Activated CD8-positive, alpha-beta memory T cell treated with anti-CD3 and anti-CD28 coated beads, Interleukin-2, amount 10 ng/mL, durations not matched to agents 7 days and 5 days (primary cell): ENCODE results near the gene CCDC201. TPM values are rescaled to one million over a fixed set of nuclear protein-coding genes. Genes with fewer than 3 reads are reported as not detected.
"Not testable (repeated sequence)": the region's sequence is repeated elsewhere in the genome, so short reads cannot be mapped to it uniquely, and the experiment has no call there.

Experiments
- ATAC-seq: fragments of 150-1000 bp; cut with Tn5 transposase; one replicate; pipeline ENCODE4 v1.10.0; 2021; ENCODE audit warnings: moderate library complexity
- CTCF ChIA-PET: fragments of 350-600 bp; sonication (Branson Sonifier 250); formaldehyde crosslinking; loops from one replicate; lab custom pipeline; 2021; ENCODE audit warnings: antibody characterized with exemption; lab: Charles Lee
- DNase-seq: peaks from one replicate; pipeline ENCODE4 v3.0.0-alpha.2; 2020
- H3K27ac Mint-ChIP-seq: one replicate; pipeline ENCODE4 v1.8.0; 2021; ENCODE audit warnings: mild to moderate bottlenecking, mixed read lengths
- H3K27me3 Mint-ChIP-seq: one replicate; pipeline ENCODE4 v1.8.0; 2021; ENCODE audit warnings: mixed read lengths
- H3K36me3 Mint-ChIP-seq: one replicate; pipeline ENCODE4 v1.8.0; 2021; ENCODE audit warnings: mild to moderate bottlenecking, mixed read lengths
- H3K4me1 Mint-ChIP-seq: one replicate; pipeline ENCODE4 v1.8.0; 2021; ENCODE audit warnings: mixed read lengths
- H3K4me3 Mint-ChIP-seq: one replicate; pipeline ENCODE4 v1.8.0; 2021; ENCODE audit warnings: mild to moderate bottlenecking, moderate library complexity, mixed read lengths
- H3K9me3 Mint-ChIP-seq: one replicate; pipeline ENCODE4 v1.8.0; 2022; ENCODE audit warnings: low read depth, mixed read lengths
- total RNA-seq, 2 experiments: library from RNA; stranded (reverse); gene quantifications; one replicate each; pipeline ENCODE4 v1.2.3, GENCODE V29; 2021

CCDC201 gene
- total RNA-seq, 2 experiments from 2014 or later: not detected

DNA sequence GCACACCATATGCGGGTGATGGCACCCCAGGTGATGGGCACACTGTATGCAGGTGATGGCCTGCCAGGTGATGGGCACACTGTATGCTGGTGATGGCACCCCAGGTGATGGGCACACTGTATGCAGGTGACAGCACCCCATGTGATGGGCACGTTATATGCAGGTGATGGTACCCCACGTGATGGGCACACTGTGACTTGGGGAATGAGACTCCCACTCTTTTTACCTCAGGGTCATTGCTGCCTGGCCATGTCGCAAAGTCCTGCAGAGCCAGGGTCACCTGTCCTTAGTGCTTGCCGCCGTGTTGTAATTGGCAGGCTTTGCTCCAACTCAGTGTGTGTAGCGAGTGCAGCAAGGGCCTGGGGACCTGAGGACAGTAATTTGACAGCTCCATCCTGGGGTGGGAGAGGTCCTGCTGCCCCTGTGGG lies 7.6 kb upstream of the CCDC201 start:
- peaks cover under 1% of the 10 kb centered on the region for H3K27me3 Mint-ChIP-seq
- H3K9me3 Mint-ChIP-seq: no peaks in the 10 kb centered on the region
- no peak for DNase-seq
- CTCF ChIA-PET: no interaction called here
- no peak overlapping the region for H3K27ac Mint-ChIP-seq
- no peaks in the 10 kb centered on the region for H3K4me1 Mint-ChIP-seq
- no peak for ATAC-seq
- H3K36me3 Mint-ChIP-seq: no peaks in the 10 kb centered on the region
- H3K4me3 Mint-ChIP-seq: no peak overlapping the region

- CTCF ChIA-PET: no interaction called here
- H3K4me3 Mint-ChIP-seq: no peak overlapping the region
- no peak overlapping the region for H3K27ac Mint-ChIP-seq
- DNase-seq (no peak), ATAC-seq (no peak)
- no peaks in the 10 kb centered on the region for H3K9me3 Mint-ChIP-seq
- no peaks in the 10 kb centered on the region for H3K27me3 Mint-ChIP-seq
- no peaks in the 10 kb centered on the region for H3K36me3 Mint-ChIP-seq
- no peaks in the 10 kb centered on the region for H3K4me1 Mint-ChIP-seq
Measured at GRCh38 chr7:45878457-45879144, 5.7 kb upstream of the CCDC201 start.

GRCh38 chr7:45876519-45876918 lies 3.6 kb upstream of the CCDC201 start:
- Mint-ChIP-seq H3K27ac (no peak overlapping the region), H3K4me3 (no peak overlapping the region), H3K9me3 (no peaks in the 10 kb centered on the region), H3K4me1 (no peaks in the 10 kb centered on the region), H3K36me3 (no peaks in the 10 kb centered on the region), H3K27me3 (no peaks in the 10 kb centered on the region)
- DNase-seq (no peak), ATAC-seq (no peak)
- CTCF ChIA-PET: no interaction called here

- CTCF ChIA-PET: no interaction called here
- DNase-seq (no peak), ATAC-seq (no peak)
- H3K4me3 Mint-ChIP-seq: no peak overlapping the region
- H3K9me3 Mint-ChIP-seq: no peaks in the 10 kb centered on the region
- peaks cover 7% of the 10 kb centered on the region for H3K27me3 Mint-ChIP-seq
- no peak overlapping the region for H3K27ac Mint-ChIP-seq
- no peaks in the 10 kb centered on the region for H3K36me3 Mint-ChIP-seq
- no peaks in the 10 kb centered on the region for H3K4me1 Mint-ChIP-seq
Measured at GRCh38 chr7:45874408-45875131, 1.7 kb upstream of the CCDC201 start.

DNA sequence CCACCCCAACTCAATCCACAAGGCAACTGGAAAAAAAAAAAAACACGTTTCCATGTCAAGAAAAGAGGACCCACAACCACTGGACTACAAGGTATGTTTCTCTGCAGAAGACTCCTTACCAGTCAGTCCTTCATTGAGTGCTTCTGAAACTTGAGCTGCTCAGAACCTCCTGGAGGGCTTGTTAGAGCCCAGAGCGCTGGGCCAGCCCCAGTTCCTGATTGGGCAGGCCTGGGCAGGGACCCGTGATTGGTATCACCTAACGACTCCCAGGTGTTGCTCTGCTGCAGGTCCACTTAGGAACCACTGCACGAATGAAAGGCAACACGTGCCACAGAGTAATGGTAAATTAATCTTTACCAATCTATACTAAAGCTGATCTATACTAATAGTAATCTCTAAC lies 473 bp upstream of the CCDC201 start:
- Mint-ChIP-seq H3K36me3 (no peaks in the 10 kb centered on the region), H3K9me3 (no peaks in the 10 kb centered on the region), H3K4me1 (no peaks in the 10 kb centered on the region)

DNA sequence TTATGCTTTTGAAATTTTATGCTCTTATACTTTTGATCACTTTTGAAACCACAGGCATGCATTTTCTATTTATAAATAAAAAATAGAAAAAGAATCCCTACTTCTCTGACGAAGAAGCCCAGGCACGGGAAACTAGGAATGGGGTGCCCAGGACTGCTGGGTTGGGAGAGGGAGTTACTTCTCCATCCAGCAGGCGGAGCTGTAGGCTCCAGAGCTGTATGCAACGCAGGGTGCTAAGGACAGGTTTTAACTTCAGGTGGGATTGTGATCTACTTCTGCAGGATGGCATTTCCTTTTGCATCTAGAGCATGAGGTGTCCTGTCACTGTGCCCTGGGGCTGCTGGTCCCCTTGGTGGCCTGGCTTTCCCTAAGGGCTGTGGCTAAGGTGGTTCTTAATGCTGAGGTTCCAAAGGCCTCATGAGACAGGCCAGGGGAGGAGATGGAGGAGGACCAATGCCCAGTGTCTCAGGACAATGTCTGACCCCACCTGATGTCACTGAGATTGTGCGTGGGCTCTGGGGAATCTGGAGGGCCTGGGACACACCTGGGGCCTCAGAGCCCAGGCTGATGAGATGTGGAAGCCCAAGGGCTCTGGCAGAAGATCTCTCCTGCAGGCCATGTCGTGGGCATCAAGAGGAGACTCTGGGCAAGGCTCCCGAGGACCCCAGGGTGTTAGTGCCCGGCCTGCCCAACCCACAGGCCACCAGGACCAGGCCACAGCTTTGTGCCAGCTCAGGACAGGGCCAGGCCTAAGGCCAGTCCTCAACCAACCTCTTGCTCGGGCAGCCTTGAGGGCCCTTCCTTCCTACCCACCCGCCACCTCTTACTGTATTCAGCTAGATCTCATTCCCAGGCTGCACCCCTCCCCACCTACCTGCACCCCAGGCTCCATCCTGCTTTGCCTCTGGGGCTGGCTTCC lies 507 bp downstream of the CCDC201 start:
- Mint-ChIP-seq H3K9me3 (no peaks in the 10 kb centered on the region), H3K4me1 (no peaks in the 10 kb centered on the region), H3K36me3 (no peaks in the 10 kb centered on the region), H3K27ac (no peak overlapping the region), H3K27me3 (peaks cover 7% of the 10 kb centered on the region), H3K4me3 (no peak overlapping the region)
- CTCF ChIA-PET: no interaction called here
- ATAC-seq (no peak), DNase-seq (no peak)

More for the DNA sequence above, 473 bp upstream of the CCDC201 start:
- DNase-seq: no peak
- no peak overlapping the region for H3K4me3 Mint-ChIP-seq
- no peak overlapping the region for H3K27ac Mint-ChIP-seq
- CTCF ChIA-PET: no interaction called here
- peaks cover 7% of the 10 kb centered on the region for H3K27me3 Mint-ChIP-seq
- ATAC-seq: no peak

DNA sequence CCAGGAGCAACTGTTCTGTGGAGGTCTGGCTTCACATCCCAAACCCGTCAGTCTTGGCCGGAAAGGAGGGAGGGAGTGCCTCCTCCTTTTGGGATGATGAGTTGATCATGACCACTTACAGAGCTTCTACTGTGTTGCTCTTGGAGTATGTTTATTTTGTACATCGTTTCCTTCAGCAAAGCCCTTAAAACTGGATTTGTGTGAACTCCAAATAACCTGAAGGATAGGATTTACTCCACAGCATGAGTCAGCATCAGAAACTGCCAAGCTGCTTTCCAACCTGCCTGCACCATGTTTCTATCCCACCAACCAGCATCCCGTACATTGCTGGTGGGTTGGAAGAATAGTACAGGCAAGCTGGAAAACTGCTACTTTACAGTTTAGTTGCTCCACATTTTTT lies 3.5 kb downstream of the CCDC201 start:
- DNase-seq (no peak), ATAC-seq (no peak)
- Mint-ChIP-seq H3K4me3 (no peak overlapping the region), H3K27ac (no peak overlapping the region), H3K9me3 (no peaks in the 10 kb centered on the region), H3K4me1 (no peaks in the 10 kb centered on the region), H3K27me3 (peaks cover 7% of the 10 kb centered on the region), H3K36me3 (no peaks in the 10 kb centered on the region)
- CTCF ChIA-PET: no interaction called here

DNA sequence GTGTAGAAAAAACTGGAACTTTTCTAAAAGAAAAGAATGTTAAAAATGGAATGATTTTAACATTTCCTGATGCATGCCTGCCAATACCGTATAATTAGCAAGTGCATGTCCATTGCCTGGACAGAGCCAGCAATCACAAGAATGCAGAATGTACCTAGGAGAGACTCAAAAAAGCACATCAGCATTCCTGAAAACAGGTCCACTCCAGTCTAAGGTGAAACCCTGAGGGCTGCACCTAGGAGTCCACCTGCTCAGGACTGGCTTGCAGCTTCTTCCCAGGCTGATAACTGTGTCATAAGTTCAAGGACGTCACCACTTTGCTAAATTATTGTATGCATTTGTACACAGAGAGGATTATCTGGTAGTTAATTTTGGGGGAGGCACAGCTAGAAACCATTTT lies 5.4 kb downstream of the CCDC201 start:
- H3K4me1 Mint-ChIP-seq: no peaks in the 10 kb centered on the region
- no peak overlapping the region for H3K4me3 Mint-ChIP-seq
- peaks cover 7% of the 10 kb centered on the region for H3K27me3 Mint-ChIP-seq
- H3K36me3 Mint-ChIP-seq: no peaks in the 10 kb centered on the region
- H3K27ac Mint-ChIP-seq: no peak overlapping the region
- ATAC-seq: no peak
- DNase-seq: no peak
- no peaks in the 10 kb centered on the region for H3K9me3 Mint-ChIP-seq
- CTCF ChIA-PET: no interaction called here

DNA sequence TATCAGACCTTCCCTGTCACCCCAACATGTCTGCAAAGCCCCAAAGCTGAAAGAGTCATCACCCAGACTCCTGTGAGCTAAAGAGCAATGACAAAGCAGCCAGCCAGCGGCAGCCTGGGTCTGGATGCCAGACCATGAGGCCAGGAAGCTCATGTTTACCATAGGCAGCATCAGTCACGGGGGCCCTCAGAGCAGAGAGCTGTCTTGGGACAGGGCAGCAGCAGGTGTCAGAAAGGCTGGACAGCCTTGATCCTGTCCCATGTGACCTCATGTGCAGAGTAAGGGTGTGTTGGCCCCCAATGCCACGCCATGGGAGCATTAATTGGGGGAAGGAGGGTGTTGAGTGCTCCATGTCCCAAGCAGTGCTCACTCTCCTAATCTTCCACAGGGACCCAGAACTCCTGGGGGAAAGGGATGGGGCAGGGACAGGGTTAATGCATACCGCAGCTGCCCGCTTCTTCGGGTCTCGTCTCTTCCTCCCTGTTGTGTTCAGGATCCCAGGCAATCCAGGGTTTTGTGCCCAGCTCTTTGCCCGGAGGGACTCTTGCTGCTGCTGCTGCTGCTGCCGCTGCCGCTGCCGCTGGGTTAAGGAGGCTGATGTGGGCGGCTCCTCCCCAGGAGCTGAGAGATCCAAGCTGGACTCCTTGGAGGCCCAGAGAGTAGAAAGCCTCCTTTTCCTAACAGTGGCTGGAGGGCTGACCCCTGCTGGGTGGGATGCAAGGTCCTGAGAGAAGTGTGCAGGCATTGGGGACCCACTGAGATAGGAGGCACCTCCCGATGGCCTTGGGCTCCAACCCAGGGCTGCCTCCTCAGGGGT lies 7.1 kb downstream of the CCDC201 start:
- ATAC-seq (no peak), DNase-seq (no peak)
- CTCF ChIA-PET: no interaction called here
- H3K4me3 Mint-ChIP-seq: no peak overlapping the region
- no peaks in the 10 kb centered on the region for H3K36me3 Mint-ChIP-seq
- no peaks in the 10 kb centered on the region for H3K4me1 Mint-ChIP-seq
- H3K9me3 Mint-ChIP-seq: no peaks in the 10 kb centered on the region
- no peak overlapping the region for H3K27ac Mint-ChIP-seq
- peaks cover 9% of the 10 kb centered on the region for H3K27me3 Mint-ChIP-seq

- no peak for ATAC-seq
- Mint-ChIP-seq H3K4me3 (no peak overlapping the region), H3K27me3 (peaks cover 15% of the 10 kb centered on the region), H3K4me1 (no peaks in the 10 kb centered on the region), H3K36me3 (no peaks in the 10 kb centered on the region), H3K9me3 (no peaks in the 10 kb centered on the region), H3K27ac (no peak overlapping the region)
- no peak for DNase-seq
- CTCF ChIA-PET: no interaction called here
Measured at GRCh38 chr7:45863715-45864114, 9.2 kb downstream of the CCDC201 start.

DNA sequence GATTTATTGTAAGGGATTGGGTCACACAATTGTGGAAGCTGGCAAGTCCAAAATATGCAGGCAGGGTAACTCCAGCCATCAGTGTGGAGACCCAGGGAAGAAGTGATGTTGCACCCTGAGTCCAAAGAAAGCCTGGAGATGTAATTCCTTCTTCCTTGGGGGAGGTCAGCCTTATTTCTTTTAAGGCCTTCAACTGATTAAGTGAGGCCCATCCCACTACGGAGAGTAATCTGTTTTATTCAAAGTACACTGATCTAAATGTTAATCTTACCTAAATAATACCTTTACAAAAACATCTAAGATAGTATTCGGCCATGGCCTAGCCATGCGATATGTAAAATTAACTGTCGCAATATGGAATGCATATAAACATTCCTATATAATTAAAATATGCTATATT lies 16.0 kb downstream of the CCDC201 start:
- H3K36me3 Mint-ChIP-seq, CTCF ChIA-PET, H3K4me1 Mint-ChIP-seq, H3K9me3 Mint-ChIP-seq, H3K27ac Mint-ChIP-seq, DNase-seq, H3K4me3 Mint-ChIP-seq, ATAC-seq: not testable (repeated sequence)
- peaks cover 19% of the 10 kb centered on the region for H3K27me3 Mint-ChIP-seq

GRCh38 chr7:45855680-45856079 lies 17.2 kb downstream of the CCDC201 start:
- H3K36me3 Mint-ChIP-seq, H3K4me1 Mint-ChIP-seq, H3K27ac Mint-ChIP-seq, H3K9me3 Mint-ChIP-seq, DNase-seq, ATAC-seq, CTCF ChIA-PET, H3K4me3 Mint-ChIP-seq: not testable (repeated sequence)
- H3K27me3 Mint-ChIP-seq: peaks cover 16% of the 10 kb centered on the region

DNA sequence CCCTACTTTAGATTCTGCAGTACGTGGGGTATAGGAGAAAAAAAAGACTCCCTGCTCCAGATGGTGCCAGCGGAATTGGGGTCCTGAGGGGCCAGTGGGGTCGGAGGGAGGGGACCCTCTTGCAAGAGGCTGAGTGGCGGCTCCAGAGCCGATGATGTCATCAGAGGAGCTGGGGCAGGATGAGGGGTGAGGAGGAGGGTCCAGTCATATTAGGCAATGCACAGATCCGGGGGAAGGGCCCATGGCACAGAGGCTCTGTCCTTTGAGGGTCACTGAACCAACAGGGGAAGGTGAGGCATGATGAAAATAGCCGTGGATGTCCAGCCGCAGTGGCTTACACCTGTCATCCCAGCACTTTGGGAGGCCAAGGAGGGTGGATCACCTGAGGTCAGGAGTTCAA lies 19.4 kb downstream of the CCDC201 start:
- H3K9me3 Mint-ChIP-seq, ATAC-seq, DNase-seq, H3K4me3 Mint-ChIP-seq, H3K4me1 Mint-ChIP-seq, H3K27me3 Mint-ChIP-seq, H3K27ac Mint-ChIP-seq, H3K36me3 Mint-ChIP-seq: not testable (repeated sequence)
- CTCF ChIA-PET: interaction anchor here (0.7 to 1.4 kb wide), 2 partner anchors 57 to 190 kb away, joined by 3 to 10 read pairs; no protein-coding TSS in a partner anchor
